GM23338 (cell line): Measurements from ENCODE around the gene NFIC. TPM values are rescaled to one million over a fixed set of nuclear protein-coding genes. Genes with fewer than 3 reads are reported as not detected.
A peak's percentile ranks its signal among the peaks of the same experiment; 100 is the strongest.

Experiments used
- ATAC-seq: fragments of 200-7000 bp; cut with Tn5 transposase; 3 replicates; pipeline ENCODE4 v1.9.1; 2020
- DNase-seq: peaks from one replicate; pipeline ENCODE4 v3.0.0-alpha.2; 2015; ENCODE audit warnings: low spot score
- H2AFZ ChIP-seq: fragments of 200-600 bp; sonication (generic); 2 replicates; pipeline ENCODE4 v1.8.0; 2016; ENCODE audit warnings: antibody characterized with exemption, mild to moderate bottlenecking, moderate library complexity
- H3F3A ChIP-seq: fragments of 200-600 bp; sonication (generic); replicated peaks from 2 replicates; pipeline ENCODE4 v1.8.0; 2017; ENCODE audit warnings: antibody characterized with exemption, mixed run types, low read depth
- H3K27ac ChIP-seq: fragments of 200-600 bp; sonication (generic); 2 replicates; pipeline ENCODE4 v1.6.1; 2016; ENCODE audit warnings: low read depth
- H3K27me3 ChIP-seq: fragments of 200-600 bp; sonication (generic); 2 replicates; pipeline ENCODE4 v1.8.0; 2016; ENCODE audit warnings: mild to moderate bottlenecking, mixed run types, moderate library complexity; ENCODE audit not compliant: insufficient read depth
- H3K36me3 ChIP-seq: fragments of 200-600 bp; sonication (generic); 2 replicates; pipeline ENCODE4 v1.8.0; 2016; ENCODE audit warnings: mild to moderate bottlenecking; ENCODE audit not compliant: insufficient read depth
- H3K4me1 ChIP-seq: fragments of 200-600 bp; sonication (generic); 2 replicates; pipeline ENCODE4 v1.8.0; 2016; ENCODE audit warnings: mild to moderate bottlenecking, moderate library complexity; ENCODE audit not compliant: insufficient read depth
- H3K4me2 ChIP-seq: fragments of 200-600 bp; sonication (generic); 2 replicates; pipeline ENCODE4 v1.7.1; 2017; ENCODE audit warnings: mixed run types
- H3K4me3 ChIP-seq: fragments of 200-600 bp; sonication (generic); 2 replicates; pipeline ENCODE4 v1.6.1; 2016; ENCODE audit warnings: mixed run types
- H3K79me2 ChIP-seq: fragments of 200-600 bp; sonication (generic); replicated peaks from 2 replicates; pipeline ENCODE4 v1.8.0; 2017; ENCODE audit warnings: mild to moderate bottlenecking; ENCODE audit not compliant: insufficient read depth
- H3K9me2 ChIP-seq: fragments of 200-600 bp; sonication (generic); 2 replicates; pipeline ENCODE4 v1.8.0; 2017; ENCODE audit not compliant: insufficient read depth
- H4K20me1 ChIP-seq: fragments of 200-600 bp; sonication (generic); replicated peaks from 2 replicates; pipeline ENCODE4 v1.8.0; 2017; ENCODE audit warnings: mild to moderate bottlenecking; ENCODE audit not compliant: insufficient read depth
- H3K27ac Mint-ChIP-seq: 2 replicates; pipeline ENCODE4 v1.8.0; 2020; ENCODE audit warnings: inconsistent platforms, mild to moderate bottlenecking, moderate library complexity, mixed read lengths
- H3K27me3 Mint-ChIP-seq: 3 replicates; pipeline ENCODE4 v1.8.0; 2022; ENCODE audit warnings: low read depth, mild to moderate bottlenecking, moderate library complexity, mixed read lengths, inconsistent platforms; ENCODE audit not compliant: insufficient read depth, poor library complexity
- H3K36me3 Mint-ChIP-seq: 3 replicates; pipeline ENCODE4 v1.8.0; 2021; ENCODE audit warnings: low read depth, mild to moderate bottlenecking, inconsistent platforms, moderate library complexity, mixed read lengths
- H3K4me1 Mint-ChIP-seq: 3 replicates; pipeline ENCODE4 v1.8.0; 2020; ENCODE audit warnings: mild to moderate bottlenecking, inconsistent platforms, mixed read lengths
- H3K4me3 Mint-ChIP-seq: 3 replicates; pipeline ENCODE4 v1.8.0; 2021; ENCODE audit warnings: moderate library complexity, mild to moderate bottlenecking, inconsistent platforms, mixed read lengths
- H3K9me3 Mint-ChIP-seq: 3 replicates; pipeline ENCODE4 v1.8.0; 2020; ENCODE audit warnings: moderate library complexity, mild to moderate bottlenecking, inconsistent platforms, mixed read lengths
- CREB1 ChIP-seq: fragments of 250-450 bp; sonication (Bioruptor Pico); IDR thresholded peaks from 2 replicates; pipeline ENCODE4 v1.5.0; 2020; ENCODE audit warnings: low read depth, mild to moderate bottlenecking, moderate library complexity
- EZH2 ChIP-seq: fragments of 200-600 bp; sonication (generic); IDR thresholded peaks from one replicate; pipeline ENCODE4 v1.8.0; 2017; ENCODE audit warnings: antibody characterized with exemption, mild to moderate bottlenecking, low read depth; ENCODE audit not compliant: unreplicated experiment
- EZH2phosphoT487 ChIP-seq: fragments of 200-600 bp; sonication (generic); IDR thresholded peaks from one replicate; pipeline ENCODE4 v1.8.1; 2018; ENCODE audit warnings: antibody characterized with exemption; ENCODE audit not compliant: unreplicated experiment
- JUNB ChIP-seq: IDR thresholded peaks from one replicate; pipeline ENCODE4 v1.6.1; 2016; ENCODE audit warnings: antibody characterized with exemption; ENCODE audit not compliant: unreplicated experiment
- NANOG ChIP-seq: IDR thresholded peaks from 2 replicates; pipeline ENCODE4 v1.6.1; 2016; ENCODE audit warnings: antibody characterized with exemption, borderline replicate concordance
- POLR2AphosphoS5 ChIP-seq: IDR thresholded peaks from 2 replicates; pipeline ENCODE4 v1.6.1; 2016; ENCODE audit warnings: antibody characterized with exemption, low read depth
- STAT1 ChIP-seq: IDR thresholded peaks from one replicate; pipeline ENCODE4 v1.6.1; 2016; ENCODE audit warnings: antibody characterized with exemption; ENCODE audit not compliant: unreplicated experiment
- ZNF114 ChIP-seq: fragments of 250-450 bp; sonication (Bioruptor Pico); IDR thresholded peaks from 2 replicates; pipeline ENCODE4 v1.5.0; 2020; ENCODE audit warnings: mild to moderate bottlenecking, moderate library complexity
- ZNF331 ChIP-seq: fragments of 250-450 bp; sonication (Bioruptor Pico); IDR thresholded peaks from 2 replicates; pipeline ENCODE4 v1.5.0; 2020; ENCODE audit warnings: low read depth, mild to moderate bottlenecking, moderate library complexity
- polyA plus RNA-seq: library from polyadenylated mRNA; unstranded; fragments of >200 nt; fragmentation: Nextera tagmentation; extraction: Ambion mirVana; gene quantifications from 2 replicates; pipeline ENCODE4 v1.2.1, GENCODE V29; 2016
- total RNA-seq: library from RNA; depleted of rRNA; stranded (reverse); fragments of >200 nt; shearing (Covaris generic); gene quantifications from 2 replicates; pipeline ENCODE4 v1.2.3, GENCODE V29; 2014
- TF ChIP-seq, protein P1 (sequence below): IDR thresholded peaks from one replicate; pipeline ENCODE4 v1.6.1; 2018; ENCODE audit warnings: antibody characterized with exemption; ENCODE audit not compliant: unreplicated experiment
- TF ChIP-seq, protein P2 (sequence below), 2 experiments: fragments of 200-600 bp in 1 of 2; sonication (generic) in 1 of 2; conservative IDR thresholded peaks; 2 replicates each; pipeline versions ENCODE4 v1.5.1 to v1.6.1; 2016 to 2017; ENCODE audit warnings: antibody characterized with exemption in 2 of 2, low read depth in 2 of 2, mild to moderate bottlenecking in 2 of 2, moderate library complexity in 1 of 2
- TF ChIP-seq, protein P3 (sequence below): IDR thresholded peaks from 2 replicates; pipeline ENCODE4 v1.6.1; 2016; ENCODE audit warnings: antibody characterized with exemption

NFIC gene
- total and polyA plus RNA-seq, 2 experiments from 2014 or later: 1.3 to 5.3 TPM

DNA sequence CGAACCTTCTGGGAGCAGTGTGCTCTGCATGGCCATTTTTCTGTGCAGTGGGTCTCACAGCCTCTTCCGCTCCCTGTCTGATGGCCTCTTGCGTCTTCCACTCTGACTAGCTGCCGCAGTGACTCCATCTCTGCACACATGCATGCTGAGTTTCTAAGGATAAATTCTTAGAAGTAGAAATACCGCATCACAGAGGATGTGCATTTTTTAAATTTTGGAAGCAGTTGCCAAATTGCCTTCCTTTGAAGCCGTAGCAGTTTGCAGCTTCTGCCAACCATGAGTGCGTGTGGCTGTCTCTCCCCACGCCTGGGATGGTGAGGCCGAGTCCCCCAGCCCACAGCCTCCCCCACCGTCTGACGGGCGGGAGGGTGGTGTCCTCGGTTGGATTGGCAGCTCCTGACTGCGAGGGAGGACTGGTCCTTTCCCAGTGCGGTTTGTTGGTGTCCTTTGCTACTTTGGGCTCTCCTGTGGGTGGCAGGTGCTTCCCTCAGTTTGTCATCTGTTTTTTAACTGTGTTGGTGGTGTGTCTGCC is 149.6 kb downstream of the NFIC start (continued):
- TF ChIP-seq STAT1: no peak
- no peak for TF ChIP-seq CREB1 (CRISPR knock-in tag)
- TF ChIP-seq, protein P1, sequence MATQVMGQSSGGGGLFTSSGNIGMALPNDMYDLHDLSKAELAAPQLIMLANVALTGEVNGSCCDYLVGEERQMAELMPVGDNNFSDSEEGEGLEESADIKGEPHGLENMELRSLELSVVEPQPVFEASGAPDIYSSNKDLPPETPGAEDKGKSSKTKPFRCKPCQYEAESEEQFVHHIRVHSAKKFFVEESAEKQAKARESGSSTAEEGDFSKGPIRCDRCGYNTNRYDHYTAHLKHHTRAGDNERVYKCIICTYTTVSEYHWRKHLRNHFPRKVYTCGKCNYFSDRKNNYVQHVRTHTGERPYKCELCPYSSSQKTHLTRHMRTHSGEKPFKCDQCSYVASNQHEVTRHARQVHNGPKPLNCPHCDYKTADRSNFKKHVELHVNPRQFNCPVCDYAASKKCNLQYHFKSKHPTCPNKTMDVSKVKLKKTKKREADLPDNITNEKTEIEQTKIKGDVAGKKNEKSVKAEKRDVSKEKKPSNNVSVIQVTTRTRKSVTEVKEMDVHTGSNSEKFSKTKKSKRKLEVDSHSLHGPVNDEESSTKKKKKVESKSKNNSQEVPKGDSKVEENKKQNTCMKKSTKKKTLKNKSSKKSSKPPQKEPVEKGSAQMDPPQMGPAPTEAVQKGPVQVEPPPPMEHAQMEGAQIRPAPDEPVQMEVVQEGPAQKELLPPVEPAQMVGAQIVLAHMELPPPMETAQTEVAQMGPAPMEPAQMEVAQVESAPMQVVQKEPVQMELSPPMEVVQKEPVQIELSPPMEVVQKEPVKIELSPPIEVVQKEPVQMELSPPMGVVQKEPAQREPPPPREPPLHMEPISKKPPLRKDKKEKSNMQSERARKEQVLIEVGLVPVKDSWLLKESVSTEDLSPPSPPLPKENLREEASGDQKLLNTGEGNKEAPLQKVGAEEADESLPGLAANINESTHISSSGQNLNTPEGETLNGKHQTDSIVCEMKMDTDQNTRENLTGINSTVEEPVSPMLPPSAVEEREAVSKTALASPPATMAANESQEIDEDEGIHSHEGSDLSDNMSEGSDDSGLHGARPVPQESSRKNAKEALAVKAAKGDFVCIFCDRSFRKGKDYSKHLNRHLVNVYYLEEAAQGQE: no peak
- TF ChIP-seq, protein P2, sequence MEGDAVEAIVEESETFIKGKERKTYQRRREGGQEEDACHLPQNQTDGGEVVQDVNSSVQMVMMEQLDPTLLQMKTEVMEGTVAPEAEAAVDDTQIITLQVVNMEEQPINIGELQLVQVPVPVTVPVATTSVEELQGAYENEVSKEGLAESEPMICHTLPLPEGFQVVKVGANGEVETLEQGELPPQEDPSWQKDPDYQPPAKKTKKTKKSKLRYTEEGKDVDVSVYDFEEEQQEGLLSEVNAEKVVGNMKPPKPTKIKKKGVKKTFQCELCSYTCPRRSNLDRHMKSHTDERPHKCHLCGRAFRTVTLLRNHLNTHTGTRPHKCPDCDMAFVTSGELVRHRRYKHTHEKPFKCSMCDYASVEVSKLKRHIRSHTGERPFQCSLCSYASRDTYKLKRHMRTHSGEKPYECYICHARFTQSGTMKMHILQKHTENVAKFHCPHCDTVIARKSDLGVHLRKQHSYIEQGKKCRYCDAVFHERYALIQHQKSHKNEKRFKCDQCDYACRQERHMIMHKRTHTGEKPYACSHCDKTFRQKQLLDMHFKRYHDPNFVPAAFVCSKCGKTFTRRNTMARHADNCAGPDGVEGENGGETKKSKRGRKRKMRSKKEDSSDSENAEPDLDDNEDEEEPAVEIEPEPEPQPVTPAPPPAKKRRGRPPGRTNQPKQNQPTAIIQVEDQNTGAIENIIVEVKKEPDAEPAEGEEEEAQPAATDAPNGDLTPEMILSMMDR (conservative IDR thresholded peaks at IDR 0.05; ENCODE audit: low read depth in 2 of 2): no peak
- TF ChIP-seq EZH2: no peak
- no peak for TF ChIP-seq ZNF114
- no peak for TF ChIP-seq EZH2phosphoT487
- no peak for TF ChIP-seq JUNB

DNA sequence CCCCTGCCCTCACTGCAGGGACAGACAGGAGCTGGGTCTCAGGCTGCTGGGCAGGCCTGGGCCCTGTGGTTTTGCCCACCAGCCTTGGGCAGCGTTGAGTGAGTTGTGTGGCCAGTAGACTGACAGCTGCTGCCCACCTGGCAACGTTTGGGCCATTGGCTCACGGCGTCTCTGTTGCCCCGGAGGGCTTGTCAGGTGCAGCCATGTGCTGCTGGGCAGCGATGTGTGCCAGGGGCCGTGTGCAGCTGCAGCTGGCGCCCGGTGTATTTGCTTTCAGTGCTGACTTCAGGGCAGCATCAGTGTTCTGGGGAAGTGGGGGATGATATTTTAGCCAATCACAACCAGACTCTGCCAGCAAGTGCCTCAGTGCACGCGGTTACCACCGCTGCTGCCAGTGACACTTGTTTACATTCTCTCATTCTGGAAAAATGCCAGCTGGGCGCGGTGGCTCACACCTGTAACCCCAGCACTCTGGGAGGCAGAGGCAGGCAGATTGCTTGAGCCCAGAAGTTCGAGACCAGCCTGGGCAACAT is 150.4 kb downstream of the NFIC start:
- Histone ChIP-seq H3K79me2 (peaks cover 61% of the 10 kb centered on the region), H3K27ac (no peak overlapping the region), H3K4me1 (peaks cover 29% of the 10 kb centered on the region), H3F3A (no peaks in the 10 kb centered on the region), H3K27me3 (no peaks in the 10 kb centered on the region), H4K20me1 (no peaks in the 10 kb centered on the region; the same call in 1 of the 2 replicates), H3K4me2 (no peak overlapping the region), H2AFZ (no peak overlapping the region), H3K36me3 (no peaks in the 10 kb centered on the region), H3K4me3 (no peak overlapping the region), H3K9me2 (no peaks in the 10 kb centered on the region)
- Mint-ChIP-seq H3K4me1 (peaks cover 43% of the 10 kb centered on the region), H3K27me3 (peaks cover 13% of the 10 kb centered on the region), H3K36me3 (peaks cover 6% of the 10 kb centered on the region), H3K9me3 (no peaks in the 10 kb centered on the region; the same call in 2 of the 3 replicates), H3K27ac (0 out of 2 replicates have a peak overlapping the region, but pooled peaks have one; percentile 31), H3K4me3 (no peak overlapping the region)
- no peak for ATAC-seq
- DNase-seq: no peak
- no peak for TF ChIP-seq POLR2AphosphoS5
- TF ChIP-seq JUNB: no peak
- TF ChIP-seq ZNF114: no peak
- no peak for TF ChIP-seq NANOG
- TF ChIP-seq, protein P3, sequence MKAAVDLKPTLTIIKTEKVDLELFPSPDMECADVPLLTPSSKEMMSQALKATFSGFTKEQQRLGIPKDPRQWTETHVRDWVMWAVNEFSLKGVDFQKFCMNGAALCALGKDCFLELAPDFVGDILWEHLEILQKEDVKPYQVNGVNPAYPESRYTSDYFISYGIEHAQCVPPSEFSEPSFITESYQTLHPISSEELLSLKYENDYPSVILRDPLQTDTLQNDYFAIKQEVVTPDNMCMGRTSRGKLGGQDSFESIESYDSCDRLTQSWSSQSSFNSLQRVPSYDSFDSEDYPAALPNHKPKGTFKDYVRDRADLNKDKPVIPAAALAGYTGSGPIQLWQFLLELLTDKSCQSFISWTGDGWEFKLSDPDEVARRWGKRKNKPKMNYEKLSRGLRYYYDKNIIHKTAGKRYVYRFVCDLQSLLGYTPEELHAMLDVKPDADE: no peak
- no peak for TF ChIP-seq ZNF331
- TF ChIP-seq CREB1 (CRISPR knock-in tag): no peak
- no peak for TF ChIP-seq EZH2phosphoT487
- TF ChIP-seq EZH2: no peak
